HG02938 (cell line): ENCODE measurements around the gene WIF1.

Experiments
- ATAC-seq: cut with Tn5 transposase; IDR thresholded peaks from one replicate; pipeline ENCODE4 v1.9.1; 2021; ENCODE audit warnings: mild to moderate bottlenecking, moderate library complexity; ENCODE audit not compliant: unreplicated experiment

WIF1 gene, protein sequence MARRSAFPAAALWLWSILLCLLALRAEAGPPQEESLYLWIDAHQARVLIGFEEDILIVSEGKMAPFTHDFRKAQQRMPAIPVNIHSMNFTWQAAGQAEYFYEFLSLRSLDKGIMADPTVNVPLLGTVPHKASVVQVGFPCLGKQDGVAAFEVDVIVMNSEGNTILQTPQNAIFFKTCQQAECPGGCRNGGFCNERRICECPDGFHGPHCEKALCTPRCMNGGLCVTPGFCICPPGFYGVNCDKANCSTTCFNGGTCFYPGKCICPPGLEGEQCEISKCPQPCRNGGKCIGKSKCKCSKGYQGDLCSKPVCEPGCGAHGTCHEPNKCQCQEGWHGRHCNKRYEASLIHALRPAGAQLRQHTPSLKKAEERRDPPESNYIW

DNA sequence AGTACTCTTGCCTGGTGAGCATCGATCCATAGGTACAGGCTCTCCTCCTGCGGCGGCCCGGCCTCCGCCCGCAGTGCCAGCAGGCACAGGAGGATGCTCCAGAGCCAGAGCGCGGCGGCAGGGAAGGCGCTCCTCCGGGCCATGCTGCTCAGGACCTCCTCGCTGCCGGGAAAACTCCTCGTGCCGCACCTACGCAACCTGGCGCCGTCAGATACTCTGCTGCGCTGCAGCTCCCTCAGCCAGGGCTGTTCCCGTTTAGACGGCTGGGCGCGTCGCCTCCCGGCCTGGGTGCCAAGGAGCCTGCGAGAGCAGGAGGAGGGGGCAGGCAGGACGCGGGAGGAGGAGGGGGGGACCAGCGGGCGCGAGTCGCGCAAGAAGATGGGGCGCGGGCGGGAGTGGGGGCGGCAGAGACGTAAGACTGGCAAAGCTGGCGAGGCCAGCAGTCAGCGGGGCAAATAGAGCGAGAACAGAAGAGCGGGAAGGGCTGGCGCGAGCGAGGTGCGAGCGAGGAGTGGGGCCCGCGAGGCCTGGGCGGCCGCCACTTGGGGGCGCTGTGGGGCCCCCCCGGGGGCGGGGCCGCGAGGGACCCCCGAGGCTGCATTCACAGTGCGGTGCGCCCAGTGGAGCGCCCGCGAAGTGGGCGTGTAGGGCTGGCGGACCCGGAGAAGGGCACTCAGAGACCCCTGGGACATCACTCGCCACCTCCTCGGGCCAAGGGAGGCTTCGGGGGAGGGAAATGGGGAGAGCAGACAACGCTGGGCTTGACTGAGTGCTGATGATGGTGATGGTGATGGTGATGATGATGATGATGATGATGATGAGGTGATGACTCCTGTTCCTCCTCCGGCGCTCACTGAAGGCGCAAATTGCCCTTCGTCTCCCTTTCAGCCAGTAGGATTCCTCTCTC is at the start of gene WIF1:
Gene WIF1, minus strand, starts transcription at position 257 of the 907 bp plus-strand sequence. Its CDS starts 114 bp downstream, at position 143.
- peak; percentile 63 for ATAC-seq

DNA sequence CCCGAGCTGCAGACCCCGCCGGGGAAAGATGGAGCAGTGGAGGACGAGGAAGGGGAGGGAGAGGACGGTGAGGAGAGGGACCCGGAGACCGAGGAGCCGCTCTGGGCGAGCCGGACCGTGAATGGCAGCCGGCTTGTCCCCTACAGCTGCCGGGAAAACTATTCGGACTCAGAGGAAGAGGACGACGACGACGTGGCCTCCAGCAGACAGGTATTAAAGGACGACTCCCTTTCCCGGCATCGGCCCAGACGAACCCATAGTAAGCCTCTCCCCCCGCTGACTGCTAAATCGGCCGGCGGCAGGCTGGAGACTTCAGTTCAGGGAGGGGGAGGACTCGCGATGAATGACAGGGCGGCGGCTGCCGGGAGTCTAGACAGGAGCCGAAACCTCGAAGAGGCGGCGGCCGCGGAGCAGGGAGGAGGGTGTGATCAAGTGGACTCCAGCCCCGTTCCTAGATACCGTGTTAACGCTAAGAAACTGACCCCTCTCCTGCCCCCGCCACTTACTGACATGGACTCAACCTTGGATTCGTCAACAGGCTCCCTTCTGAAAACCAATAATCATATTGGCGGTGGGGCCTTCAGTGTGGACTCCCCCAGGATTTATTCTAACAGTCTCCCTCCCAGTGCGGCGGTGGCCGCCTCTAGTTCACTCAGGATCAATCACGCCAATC is 49.2 kb upstream of the WIF1 start:
- ATAC-seq: peak; percentile 39

DNA sequence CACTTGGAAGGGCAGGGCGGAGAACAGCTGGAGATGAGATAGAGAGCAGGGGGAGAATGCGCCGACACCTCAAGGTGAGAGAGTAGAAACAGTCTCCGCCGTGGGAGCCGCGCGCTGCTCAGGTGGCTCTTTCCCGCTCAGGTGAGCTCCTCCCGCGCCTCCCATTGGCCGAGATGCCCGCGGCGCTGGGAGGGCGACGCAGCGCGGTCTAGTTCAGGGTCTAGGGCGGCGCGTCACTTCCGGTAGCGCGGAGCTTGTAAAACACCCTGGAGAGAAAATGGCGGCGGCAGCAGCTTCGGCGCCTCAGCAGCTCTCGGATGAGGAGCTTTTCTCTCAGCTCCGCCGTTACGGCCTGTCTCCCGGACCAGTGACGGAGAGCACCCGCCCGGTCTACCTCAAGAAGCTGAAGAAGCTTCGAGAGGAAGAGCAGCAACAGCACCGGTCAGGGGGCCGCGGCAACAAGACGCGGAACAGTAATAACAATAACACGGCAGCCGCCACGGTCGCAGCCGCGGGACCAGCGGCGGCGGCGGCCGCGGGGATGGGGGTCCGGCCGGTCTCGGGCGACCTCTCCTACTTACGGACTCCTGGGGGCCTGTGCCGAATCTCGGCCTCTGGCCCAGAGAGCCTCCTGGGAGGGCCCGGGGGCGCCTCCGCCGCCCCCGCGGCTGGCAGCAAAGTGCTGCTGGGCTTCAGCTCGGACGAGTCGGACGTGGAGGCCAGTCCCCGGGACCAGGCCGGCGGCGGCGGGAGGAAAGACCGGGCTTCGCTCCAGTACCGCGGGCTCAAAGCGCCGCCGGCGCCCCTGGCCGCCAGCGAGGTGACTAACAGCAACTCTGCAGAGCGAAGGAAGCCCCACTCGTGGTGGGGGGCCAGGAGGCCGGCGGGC is 48.5 kb upstream of the WIF1 start, which contains the start of gene LEMD3:
Gene LEMD3, plus strand, starts transcription at position 264 of the 889 bp plus-strand sequence. Its CDS starts 14 bp downstream, at position 278.
- peak; percentile 88 for ATAC-seq

DNA sequence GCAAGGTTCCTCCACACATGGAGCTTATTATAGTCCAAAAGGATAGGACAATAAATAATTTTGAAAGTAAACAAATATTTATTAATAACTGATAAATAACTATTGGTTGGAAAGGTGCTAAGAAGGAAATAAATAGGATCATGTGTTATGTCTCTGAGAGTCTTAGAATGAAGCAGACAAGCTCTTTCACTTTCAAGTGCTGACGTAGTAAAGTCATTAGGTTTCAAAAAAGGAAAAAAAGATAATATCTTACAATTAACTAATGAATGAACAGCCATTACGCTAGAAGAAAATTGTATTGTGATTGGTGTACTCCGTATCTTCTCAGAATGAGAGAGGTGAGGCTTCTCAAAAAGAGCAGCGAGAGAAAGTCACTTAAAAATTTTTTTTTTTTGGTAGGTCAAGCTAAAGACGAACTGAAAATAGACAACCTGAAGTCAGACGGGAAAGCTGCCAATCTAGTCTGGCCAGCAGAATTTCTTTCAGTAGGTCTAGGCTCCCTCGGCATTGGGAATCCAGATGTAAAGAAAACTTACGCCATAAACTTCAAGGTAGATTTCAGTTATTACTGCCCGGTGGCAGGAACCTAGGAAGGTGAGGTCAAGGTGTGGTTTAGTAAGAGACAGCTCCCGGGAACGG is 47.7 kb upstream of the WIF1 start:
- ATAC-seq: peak; percentile 8

DNA sequence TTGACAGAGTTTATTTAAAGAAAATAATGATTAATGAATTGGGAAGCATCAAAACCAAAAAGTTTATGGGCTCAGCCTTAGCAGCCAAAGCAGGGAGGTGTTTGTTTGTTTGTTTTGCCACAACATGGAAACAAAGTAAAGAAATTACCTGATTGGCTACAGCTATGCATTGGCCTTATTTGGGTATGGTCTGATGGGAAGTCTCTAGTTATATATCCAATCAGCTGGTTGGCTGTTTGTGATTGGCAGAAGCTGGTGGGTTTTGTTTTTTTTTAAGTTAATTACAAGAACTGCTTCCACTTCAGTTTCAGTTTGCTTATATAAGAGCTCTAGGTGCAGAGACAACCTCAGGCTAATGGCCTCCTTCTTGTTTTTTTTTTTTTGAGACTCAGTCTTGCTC is 43.7 kb upstream of the WIF1 start:
- ATAC-seq: no peak

DNA sequence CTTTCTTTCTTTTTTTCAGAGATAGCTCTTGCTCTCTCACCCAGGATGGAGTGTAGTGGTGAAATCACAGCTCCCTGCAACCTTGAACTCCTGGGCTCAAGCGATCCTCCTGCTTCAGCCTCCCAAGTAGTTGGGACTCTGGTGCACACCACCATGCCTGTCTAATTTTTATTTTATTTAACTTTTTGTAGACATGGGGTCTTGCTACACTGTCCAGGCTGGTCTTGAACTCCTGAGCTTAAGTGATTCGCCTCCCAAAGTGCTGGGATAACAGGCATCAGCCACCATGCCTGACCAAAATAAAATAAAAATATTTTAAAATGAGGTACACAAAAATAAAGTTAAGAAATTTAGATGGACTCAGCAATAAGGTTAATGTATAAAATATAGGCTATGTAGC is 43.1 kb upstream of the WIF1 start:
- ATAC-seq: no peak

DNA sequence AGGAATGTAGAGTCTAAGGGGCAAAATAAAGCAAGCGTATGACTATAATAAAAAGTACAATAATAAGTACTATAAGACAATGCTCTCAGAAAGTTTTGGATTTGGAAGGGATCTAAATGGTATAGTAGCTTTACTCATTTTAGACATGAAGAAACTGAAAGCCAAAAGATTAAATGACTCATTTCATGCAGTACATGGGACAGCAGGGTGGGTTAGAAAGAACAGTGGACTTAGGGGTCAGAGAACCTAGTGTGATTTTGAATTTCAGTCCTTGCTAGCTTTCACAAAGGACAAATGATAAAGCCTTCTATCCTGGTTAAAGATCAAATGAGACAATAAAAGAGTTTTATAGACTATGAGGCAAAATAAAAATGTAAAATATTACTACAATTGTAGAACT is 41.5 kb upstream of the WIF1 start:
- ATAC-seq: peak; percentile 58

DNA sequence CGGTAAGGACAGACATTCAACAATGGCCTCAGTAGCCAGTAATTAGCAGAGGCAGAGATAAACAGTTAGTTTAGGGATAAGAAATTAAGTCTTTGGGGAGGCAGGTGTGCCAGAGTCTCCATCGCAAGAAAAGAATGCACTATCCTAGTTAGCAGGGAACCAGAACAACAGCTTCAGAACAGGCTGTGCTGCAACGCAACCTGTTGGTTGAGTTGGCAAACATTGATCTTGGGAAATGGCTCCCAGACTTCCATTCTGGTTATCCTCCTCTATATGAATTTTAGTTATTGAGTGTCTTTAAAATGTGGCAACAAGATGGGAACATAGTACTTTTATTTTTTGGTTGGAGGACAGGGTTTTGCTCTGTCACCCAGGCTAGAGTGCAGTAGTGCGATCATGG is 36.0 kb upstream of the WIF1 start:
- no peak for ATAC-seq

DNA sequence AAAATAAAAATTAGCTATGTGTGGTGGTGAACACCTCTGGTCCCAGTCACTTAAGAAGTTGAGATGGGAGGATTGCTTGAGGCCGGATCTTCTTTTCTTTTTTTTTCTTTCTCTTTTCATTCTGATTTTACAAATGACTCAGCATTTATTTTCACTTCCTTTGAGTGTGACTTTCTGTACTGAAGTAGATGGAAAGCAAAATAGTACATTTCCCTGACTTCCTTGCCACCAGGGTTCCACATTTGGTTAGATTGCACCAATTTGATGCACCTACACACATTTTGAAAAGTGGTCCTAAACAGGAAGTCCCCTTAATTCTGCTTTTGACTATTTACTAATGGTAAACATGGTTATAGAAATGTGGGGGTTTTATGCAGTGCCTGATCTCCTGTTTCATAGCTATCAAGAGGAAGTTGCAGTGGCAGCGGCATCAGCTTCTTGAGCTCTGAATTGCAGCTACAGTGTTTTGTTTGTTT is 35.3 kb upstream of the WIF1 start:
- ATAC-seq: peak; percentile 92

DNA sequence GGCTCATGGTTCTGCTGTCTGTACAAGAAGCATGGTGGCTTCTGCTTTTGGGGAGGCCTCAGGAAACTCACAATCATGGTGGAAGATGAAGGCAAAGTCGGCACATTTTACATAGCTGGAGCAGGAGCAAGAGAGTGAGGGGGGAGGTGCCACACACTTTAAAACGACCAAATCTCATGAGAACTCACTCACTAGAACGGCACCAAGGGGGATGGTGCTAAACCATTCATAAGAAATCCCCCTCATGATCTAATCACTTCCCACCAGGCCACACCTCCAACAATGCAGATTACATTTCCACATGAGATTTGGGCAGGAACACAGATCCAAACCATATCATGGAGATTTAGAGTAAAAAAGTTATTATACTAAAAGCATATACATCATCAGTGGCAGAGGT is 34.7 kb upstream of the WIF1 start:
- peak; percentile 23 for ATAC-seq

DNA sequence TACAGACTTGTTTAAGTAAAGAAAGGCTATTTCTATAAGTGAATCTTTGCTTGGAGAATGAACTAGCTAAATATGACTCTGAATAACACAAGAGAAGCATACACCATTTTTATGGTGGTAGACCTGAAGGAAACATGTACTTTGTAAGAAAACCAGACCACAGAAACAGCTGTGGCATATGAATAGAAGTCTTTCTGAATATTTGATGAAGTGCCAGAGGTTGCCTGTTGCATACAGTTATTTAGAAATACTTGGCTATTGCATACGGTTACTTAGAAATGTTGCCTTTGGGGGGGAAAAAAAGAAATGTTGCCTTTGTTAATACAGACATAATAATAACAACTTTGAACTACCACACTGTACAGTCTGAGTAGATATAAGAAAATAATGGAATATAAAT is 31.5 kb upstream of the WIF1 start:
- ATAC-seq: no peak

DNA sequence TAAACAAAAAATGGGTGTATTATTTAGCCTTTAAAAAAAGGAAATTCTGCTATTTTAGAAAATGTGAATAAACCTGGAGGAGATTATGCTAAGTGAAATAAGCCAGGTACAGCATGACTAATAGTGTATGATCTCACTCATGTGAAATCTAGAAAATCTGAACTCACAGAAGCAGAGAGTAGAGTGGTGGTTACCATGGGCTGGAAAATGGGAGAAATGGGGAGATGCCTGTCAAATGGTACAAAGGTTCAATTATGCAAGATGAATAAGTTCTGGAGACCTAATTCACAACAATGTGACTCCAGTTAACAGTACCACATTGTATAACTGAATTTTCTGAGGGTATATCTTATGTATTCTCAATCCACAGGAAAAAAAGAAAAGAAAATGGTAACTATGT is 30.9 kb upstream of the WIF1 start:
- ATAC-seq: no peak

DNA sequence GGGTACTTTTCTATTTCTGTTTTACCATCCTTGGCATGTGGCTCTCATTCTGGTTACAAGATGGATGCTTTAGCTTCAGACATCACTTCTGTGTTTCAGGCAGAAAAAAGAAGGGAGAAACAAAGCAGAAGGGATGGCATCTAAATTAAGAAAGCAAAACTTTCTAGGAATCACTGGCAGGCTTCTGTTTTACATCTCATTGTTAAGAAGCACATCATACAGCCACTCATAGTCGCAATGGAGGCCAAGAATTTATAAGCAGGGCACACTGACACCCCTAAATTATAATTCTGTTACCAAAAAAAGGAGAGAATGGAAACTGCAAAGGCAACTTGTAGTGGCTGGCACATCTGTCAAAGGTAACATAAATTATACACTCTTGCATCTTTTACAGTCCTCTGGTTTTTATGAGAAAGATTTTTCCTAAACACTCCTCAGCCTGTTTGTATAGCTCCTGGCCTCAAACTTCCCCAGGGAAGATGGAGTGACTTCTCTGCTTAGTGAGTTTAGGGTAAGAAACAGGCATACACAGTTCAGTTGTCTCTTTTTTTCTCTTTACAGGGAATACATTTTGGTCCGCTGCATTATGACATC is 26.3 kb upstream of the WIF1 start:
- no peak for ATAC-seq

DNA sequence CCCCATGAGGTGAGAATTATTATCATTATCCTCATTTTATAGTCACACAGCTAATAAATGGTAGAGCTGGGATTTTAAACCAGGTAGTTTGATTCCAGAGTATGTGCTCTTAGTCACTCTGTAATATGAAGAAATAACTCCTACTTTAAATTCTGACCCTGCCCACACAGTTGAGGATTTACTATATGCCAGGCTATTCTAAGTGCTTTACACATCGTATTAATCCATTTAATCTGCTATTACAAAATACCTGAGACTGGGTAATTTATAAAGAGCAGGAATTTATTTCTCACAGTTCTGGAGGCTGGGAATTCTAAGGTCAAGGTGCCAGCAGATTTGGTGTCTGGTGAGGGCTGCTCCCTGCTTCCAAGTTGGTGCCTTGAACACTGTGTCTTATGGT is 19.6 kb upstream of the WIF1 start:
- ATAC-seq: no peak

DNA sequence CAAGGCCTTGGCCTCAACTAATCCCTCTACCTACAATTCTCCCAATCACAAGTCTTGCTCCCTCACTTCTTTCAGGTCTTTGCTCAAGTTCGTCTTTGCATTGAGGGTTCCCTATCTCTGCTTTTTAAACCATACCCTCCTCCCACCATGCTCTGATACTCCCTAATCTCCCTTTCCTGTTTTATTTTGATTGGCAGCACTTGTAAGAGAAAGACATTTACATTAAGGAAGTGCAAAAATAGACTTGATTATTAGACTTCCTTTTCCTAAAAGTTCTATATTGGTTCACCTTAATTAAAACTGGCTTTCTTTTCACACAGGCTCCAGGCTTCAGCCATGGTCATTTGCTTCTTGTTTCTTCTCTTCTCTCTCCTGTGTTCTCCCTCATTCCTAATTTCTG is 18.3 kb upstream of the WIF1 start:
- no peak for ATAC-seq

DNA sequence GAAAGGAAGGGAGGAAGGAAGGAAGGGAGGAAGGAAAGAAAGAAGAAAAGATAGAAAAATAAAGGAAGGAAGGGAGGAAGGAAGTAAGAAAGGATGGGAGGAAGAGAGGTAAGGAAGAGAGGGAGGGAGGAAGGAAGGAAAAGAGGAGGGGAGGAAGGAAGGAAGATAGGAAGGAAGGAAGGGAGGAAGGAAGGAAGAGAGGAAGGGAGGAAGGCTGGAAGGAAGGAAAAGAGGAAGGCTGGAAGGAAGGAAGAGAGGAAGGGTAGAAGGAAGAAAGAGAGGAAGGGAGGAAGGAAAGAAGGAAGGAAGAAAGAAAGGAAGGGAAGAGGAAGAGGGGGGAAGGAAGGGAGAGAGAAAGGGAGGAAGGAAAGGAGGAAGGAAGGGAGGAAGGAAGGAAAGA is 12.8 kb upstream of the WIF1 start:
- ATAC-seq: no peak

DNA sequence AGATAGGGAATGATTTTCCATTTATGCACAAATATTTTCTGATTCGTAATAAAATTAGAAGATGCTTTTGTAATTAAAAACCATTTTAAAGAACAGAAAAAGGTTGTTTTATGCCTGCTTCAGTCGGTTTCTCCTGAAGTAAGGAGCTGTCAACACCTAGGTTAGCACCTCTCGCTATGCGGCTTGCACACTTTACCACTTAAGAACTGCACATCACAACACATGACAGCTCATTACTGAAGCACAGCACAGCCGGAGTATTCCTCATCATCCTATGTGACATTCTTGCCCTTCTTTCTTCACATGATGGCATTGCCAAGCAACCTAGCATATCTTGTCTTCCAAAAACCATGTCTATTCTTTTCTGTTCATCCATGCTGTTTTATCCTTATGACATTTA is 5.4 kb upstream of the WIF1 start:
- ATAC-seq: no peak

DNA sequence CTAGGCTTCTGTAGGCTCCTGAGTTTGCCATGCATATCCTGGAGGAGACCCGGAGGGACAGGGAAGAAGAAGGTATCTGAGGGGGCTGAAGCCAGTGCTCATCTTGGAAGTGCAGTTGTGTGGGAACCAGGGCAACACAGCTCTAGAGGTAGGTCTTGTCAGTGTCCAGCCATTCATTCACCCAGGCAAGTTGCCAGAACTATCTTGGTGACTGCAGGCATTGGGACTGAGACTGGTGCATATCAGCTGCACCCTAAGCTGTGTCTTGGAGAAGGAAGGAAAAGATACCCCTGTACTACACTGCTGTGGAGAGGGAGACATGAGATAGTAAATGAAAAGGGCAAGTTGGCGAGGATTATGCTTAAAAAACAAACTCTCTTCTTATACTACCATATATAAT is 4.9 kb upstream of the WIF1 start:
- ATAC-seq: no peak

DNA sequence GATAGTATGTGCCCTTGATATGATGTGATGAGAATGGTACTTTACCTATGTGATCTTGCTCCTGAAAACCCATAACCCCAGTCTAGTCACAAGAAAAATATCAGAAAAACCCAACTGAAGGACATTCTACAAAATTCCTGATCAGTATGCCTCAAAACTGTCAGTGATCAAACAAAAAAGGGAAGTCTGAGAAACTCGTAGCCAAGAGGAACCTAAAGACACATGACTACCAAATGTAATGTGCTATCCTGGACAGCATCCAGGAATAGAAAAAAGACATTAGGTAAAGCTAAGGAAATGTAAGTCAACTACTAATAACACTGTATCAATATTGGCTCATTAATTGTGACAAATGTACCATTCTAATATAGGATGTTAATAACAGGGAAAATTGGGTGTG is 4.1 kb upstream of the WIF1 start:
- no peak for ATAC-seq
